Mesenchymal stem cell (in vitro differentiated cells and primary cell): ENCODE measurements around the gene CLSTN3.

Experiments
- DNase-seq: peaks from one replicate; pipeline ENCODE4 v3.0.0-alpha.2; 2013
- H2AFZ ChIP-seq: one replicate; pipeline ENCODE4 v1.6.1; 2013; ENCODE audit warnings: low read depth, mild to moderate bottlenecking, control low read depth, inconsistent platforms, low read length, moderate library complexity
- H2AK5ac ChIP-seq: 2 replicates; pipeline ENCODE4 v1.6.1; 2013; ENCODE audit warnings: low read length, moderate library complexity, mild to moderate bottlenecking, inconsistent platforms; ENCODE audit not compliant: severe bottlenecking
- H2BK120ac ChIP-seq: one replicate; pipeline ENCODE4 v1.6.1; 2013; ENCODE audit warnings: low read depth, mild to moderate bottlenecking, inconsistent platforms, low read length, moderate library complexity
- H2BK12ac ChIP-seq, 2 experiments: one replicate each; pipeline ENCODE4 v1.6.1; 2013; ENCODE audit warnings: inconsistent platforms in 2 of 2, low read length in 2 of 2, mild to moderate bottlenecking in 2 of 2, moderate library complexity in 2 of 2, control low read depth in 1 of 2
- H2BK15ac ChIP-seq: one replicate; pipeline ENCODE4 v1.6.1; 2013; ENCODE audit warnings: mild to moderate bottlenecking, low read depth, inconsistent platforms; ENCODE audit not compliant: poor library complexity, severe bottlenecking
- H2BK5ac ChIP-seq: 2 replicates; pipeline ENCODE4 v1.6.1; 2013; ENCODE audit warnings: low read depth, mild to moderate bottlenecking, low read length, control low read depth, inconsistent platforms; ENCODE audit not compliant: poor library complexity, severe bottlenecking
- H3K14ac ChIP-seq, 2 experiments: one replicate each; pipeline ENCODE4 v1.6.1; 2013; ENCODE audit warnings: inconsistent platforms in 2 of 2, low read length in 2 of 2, control low read depth in 1 of 2, mild to moderate bottlenecking in 1 of 2, moderate library complexity in 1 of 2
- H3K18ac ChIP-seq, 2 experiments: one replicate each; pipeline ENCODE4 v1.6.1; 2013; ENCODE audit warnings: inconsistent platforms in 2 of 2, low read length in 2 of 2, control low read depth in 1 of 2, low read depth in 1 of 2, mild to moderate bottlenecking in 1 of 2
- H3K23ac ChIP-seq, 2 experiments: one replicate each; pipeline ENCODE4 v1.6.1; 2013; ENCODE audit warnings: inconsistent platforms in 2 of 2, low read length in 2 of 2, mild to moderate bottlenecking in 2 of 2, moderate library complexity in 2 of 2, control low read depth in 1 of 2
- H3K27ac ChIP-seq: 2 replicates; pipeline ENCODE4 v1.5.1; 2013; ENCODE audit warnings: mild to moderate bottlenecking, moderate library complexity, low read length, control low read depth, inconsistent platforms; ENCODE audit not compliant: poor library complexity, severe bottlenecking
- H3K27me3 ChIP-seq, 2 experiments: 2 replicates each; pipeline versions ENCODE4 v1.6.1 to v1.7.0; 2013; ENCODE audit warnings: low read length in 2 of 2, mild to moderate bottlenecking in 2 of 2, moderate library complexity in 2 of 2, control low read depth in 1 of 2, inconsistent platforms in 1 of 2; ENCODE audit not compliant: control insufficient read depth in 1 of 2, insufficient read depth in 1 of 2
- H3K36me3 ChIP-seq, 2 experiments: 2 replicates each; pipeline versions ENCODE4 v1.6.1 to v1.7.0; 2013; ENCODE audit warnings: low read length in 2 of 2, control low read depth in 1 of 2, inconsistent platforms in 1 of 2, low read depth in 1 of 2, mild to moderate bottlenecking in 1 of 2; ENCODE audit not compliant: insufficient read depth in 2 of 2, control insufficient read depth in 1 of 2
- H3K4ac ChIP-seq, 2 experiments: one replicate each; pipeline ENCODE4 v1.6.1; 2013; ENCODE audit warnings: inconsistent platforms in 2 of 2, low read length in 2 of 2, mild to moderate bottlenecking in 2 of 2, moderate library complexity in 2 of 2, control low read depth in 1 of 2, low read depth in 1 of 2
- H3K4me1 ChIP-seq: 2 replicates; pipeline ENCODE4 v1.6.1; 2013; ENCODE audit warnings: low read depth, low read length, control low read depth; ENCODE audit not compliant: control insufficient read depth, insufficient read depth
- H3K4me2 ChIP-seq: 2 replicates; pipeline ENCODE4 v1.6.1; 2013; ENCODE audit warnings: low read length, mild to moderate bottlenecking, inconsistent platforms; ENCODE audit not compliant: poor library complexity, severe bottlenecking
- H3K4me3 ChIP-seq, 2 experiments: 2 replicates each; pipeline versions ENCODE4 v1.5.1 to v1.7.0; 2013; ENCODE audit warnings: low read length in 2 of 2, mild to moderate bottlenecking in 2 of 2, control low read depth in 1 of 2, low read depth in 1 of 2; ENCODE audit not compliant: insufficient read depth in 1 of 2
- H3K79me1 ChIP-seq: replicated peaks from 2 replicates; pipeline ENCODE4 v1.6.1; 2013; ENCODE audit warnings: mild to moderate bottlenecking, control low read depth, low read length, inconsistent platforms; ENCODE audit not compliant: poor library complexity, severe bottlenecking
- H3K9ac ChIP-seq: 2 replicates; pipeline ENCODE4 v1.7.0; 2013; ENCODE audit warnings: mild to moderate bottlenecking, low read length, moderate library complexity
- H3K9me3 ChIP-seq: 2 replicates; pipeline ENCODE4 v1.7.0; 2013; ENCODE audit warnings: mild to moderate bottlenecking, low read length; ENCODE audit not compliant: control insufficient read depth
- H4K8ac ChIP-seq: one replicate; pipeline ENCODE4 v1.6.1; 2013; ENCODE audit warnings: inconsistent platforms, mild to moderate bottlenecking, low read length, moderate library complexity
- H4K91ac ChIP-seq: one replicate; pipeline ENCODE4 v1.6.1; 2013; ENCODE audit warnings: mild to moderate bottlenecking, low read length, inconsistent platforms
- WGBS: methylation state at CpG from one replicate; pipeline ENCODE4 v1.1.7; 2013; ENCODE audit warnings: mixed read lengths; 5-methylcytosine and 5-hydroxymethylcytosine counted together

CLSTN3 gene

DNA sequence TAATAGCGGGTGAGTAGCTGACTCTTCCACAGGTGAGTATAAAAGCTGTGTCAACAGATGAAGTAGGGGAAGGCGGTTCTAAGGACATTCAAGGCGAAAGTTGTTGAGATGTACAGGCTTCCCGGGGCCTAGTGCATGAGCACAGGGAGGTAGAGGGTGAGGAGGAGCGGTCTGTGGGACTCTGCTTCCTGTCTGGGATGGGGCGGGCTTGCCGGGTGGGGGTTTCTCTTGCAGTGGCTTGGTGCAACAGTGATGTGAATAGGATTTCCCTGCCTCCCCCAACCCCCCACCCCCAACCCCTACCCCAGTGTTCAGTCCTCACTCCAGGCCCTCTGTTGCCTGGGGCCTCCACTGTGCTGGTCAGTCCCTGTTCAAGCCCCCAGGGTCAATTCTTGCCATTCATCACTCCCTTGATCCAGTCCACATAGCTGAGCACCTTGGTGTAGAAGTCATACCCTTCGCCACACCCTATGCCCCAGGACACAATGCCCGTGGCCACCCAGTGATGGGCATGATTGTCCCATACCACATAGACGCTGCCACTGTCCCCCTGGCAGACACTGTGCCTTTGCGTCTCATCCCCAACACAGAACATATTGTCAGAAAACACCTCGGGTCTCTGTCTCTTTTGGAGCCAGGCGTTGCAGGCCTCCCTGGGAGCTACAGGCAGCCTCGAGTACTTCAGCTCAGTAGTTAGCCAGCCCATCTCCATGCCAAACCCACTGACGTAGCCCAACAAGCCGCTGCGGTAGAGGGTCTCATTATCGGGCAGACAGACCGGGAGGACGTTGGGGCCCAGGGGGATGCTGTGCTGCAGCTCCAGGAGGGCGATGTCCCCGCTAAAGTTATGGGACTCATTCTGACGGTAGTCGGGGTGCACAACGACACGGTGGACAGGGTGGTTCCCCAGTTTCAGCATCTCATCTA is 33.9 kb upstream of the CLSTN3 start:
- H3K27ac ChIP-seq, result no peak overlapping the region
- H4K8ac ChIP-seq, result no peak overlapping the region
- H3K14ac ChIP-seq, result no peak overlapping the region
- no peak overlapping the region for H3K4ac ChIP-seq
- no peaks in the 10 kb centered on the region for H3K79me1 ChIP-seq
- H4K91ac ChIP-seq, result no peak overlapping the region
- no peaks in the 10 kb centered on the region for H3K9me3 ChIP-seq
- H3K36me3 ChIP-seq, result peaks cover 16 to 35% of the 10 kb centered on the region in 2 experiments
- H2BK12ac ChIP-seq, result no peak overlapping the region
- no peak overlapping the region for H3K18ac ChIP-seq
- H3K23ac ChIP-seq, result no peak overlapping the region
- 90% methylated on average over 23 of the region's 26 CpGs for WGBS
- no peak overlapping the region for H2AK5ac ChIP-seq
- no peak overlapping the region for H2BK120ac ChIP-seq
- H3K27me3 ChIP-seq, result peaks cover 0 to 5% of the 10 kb centered on the region in 2 experiments
- H2BK15ac ChIP-seq, result no peak overlapping the region
- no peak overlapping the region for H2AFZ ChIP-seq
- H3K4me1 ChIP-seq, result peaks cover 8% of the 10 kb centered on the region
- H2BK5ac ChIP-seq, result no peak overlapping the region
- DNase-seq, result no peak
- no peak overlapping the region for H3K4me2 ChIP-seq
- H3K9ac ChIP-seq, result no peak overlapping the region
- no peak overlapping the region for H3K4me3 ChIP-seq

DNA sequence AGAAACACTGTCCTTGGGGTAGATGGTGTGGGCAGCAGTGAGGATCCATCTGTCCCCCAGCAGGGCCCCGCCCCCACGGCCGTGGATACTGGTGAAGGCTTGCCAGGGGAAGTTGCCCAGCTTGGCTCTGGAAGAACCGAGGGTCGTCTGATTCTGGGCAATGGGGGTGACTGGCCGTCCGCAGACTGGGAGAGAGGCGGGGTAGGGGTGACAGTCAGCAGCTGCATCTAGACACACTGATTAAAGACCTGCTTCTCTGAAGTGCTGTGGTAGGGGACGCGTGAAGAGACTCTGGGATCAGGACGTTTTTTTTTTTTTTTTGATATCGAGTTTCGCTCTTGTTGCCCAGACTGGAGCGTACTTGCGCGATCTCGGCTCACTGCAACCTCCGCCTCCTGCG is 33.2 kb upstream of the CLSTN3 start:
- peaks cover 21 to 35% of the 10 kb centered on the region in 2 experiments for H3K36me3 ChIP-seq

DNA sequence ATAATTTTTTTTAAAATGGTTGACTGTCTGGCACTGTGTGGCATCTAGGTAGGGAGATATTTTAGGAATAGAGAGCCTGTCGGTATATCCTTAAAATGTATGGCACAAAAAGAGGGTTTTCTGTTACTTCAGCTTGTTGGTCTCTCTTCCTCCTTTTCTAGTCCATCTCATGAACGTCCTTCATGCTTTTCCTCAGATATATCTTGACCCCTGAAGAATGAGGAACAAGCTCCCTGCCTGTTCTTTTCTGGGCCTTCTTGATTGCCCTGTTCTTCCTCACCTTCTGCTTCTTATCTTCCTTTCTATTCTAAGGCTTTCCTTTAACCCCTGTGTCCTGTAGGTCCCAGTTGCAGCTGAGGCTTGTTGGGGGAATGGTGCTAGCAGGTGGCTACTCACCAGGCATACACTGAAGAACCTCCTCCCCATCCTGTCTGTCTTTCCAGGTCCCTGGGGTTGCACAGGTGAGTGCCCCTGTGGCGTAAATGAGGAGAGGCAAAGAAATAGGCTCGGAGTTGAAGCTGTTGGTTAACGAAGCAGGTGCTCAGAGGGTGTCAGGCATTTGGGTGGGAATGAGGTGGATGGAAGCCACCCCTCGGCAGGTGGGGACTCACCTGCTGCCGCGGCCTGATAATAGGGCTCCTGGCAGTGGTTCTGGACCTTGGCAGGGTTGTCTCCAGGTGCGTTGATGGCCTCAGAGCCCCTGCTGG is 30.7 kb upstream of the CLSTN3 start:
- Histone ChIP-seq H3K14ac (no peak overlapping the region), H3K4me1 (peaks cover 6% of the 10 kb centered on the region), H3K9me3 (no peaks in the 10 kb centered on the region), H2AK5ac (no peak overlapping the region), H2BK12ac (no peak overlapping the region), H3K9ac (no peak overlapping the region), H3K36me3 (peaks cover 27 to 54% of the 10 kb centered on the region in 2 experiments), H2BK5ac (no peak overlapping the region), H3K4me2 (no peak overlapping the region), H3K27me3 (no peaks in the 10 kb centered on the region), H3K4me3 (no peak overlapping the region), H3K18ac (no peak overlapping the region), H4K8ac (no peak overlapping the region), H2BK120ac (no peak overlapping the region), H2AFZ (no peak overlapping the region), H3K23ac (no peak overlapping the region), H2BK15ac (no peak overlapping the region), H3K4ac (no peak overlapping the region), H3K27ac (no peak overlapping the region), H3K79me1 (peaks cover 15% of the 10 kb centered on the region), H4K91ac (no peak overlapping the region)
- no peak for DNase-seq
- WGBS, result 82% methylated on average over 9 of the region's 9 CpGs

More for the DNA sequence above, 33.2 kb upstream of the CLSTN3 start:
- Histone ChIP-seq H3K4me1 (peaks cover 8% of the 10 kb centered on the region), H4K8ac (no peak overlapping the region), H3K4ac (no peak overlapping the region), H3K9me3 (no peaks in the 10 kb centered on the region), H3K18ac (no peak overlapping the region), H2BK15ac (no peak overlapping the region), H3K4me3 (no peak overlapping the region), H4K91ac (no peak overlapping the region), H3K27ac (no peak overlapping the region), H3K23ac (no peak overlapping the region), H3K79me1 (peaks cover 5% of the 10 kb centered on the region), H2BK12ac (no peak overlapping the region), H2BK120ac (no peak overlapping the region), H3K4me2 (no peak overlapping the region), H2BK5ac (no peak overlapping the region), H3K14ac (no peak overlapping the region), H2AFZ (no peak overlapping the region), H3K9ac (no peak overlapping the region), H2AK5ac (no peak overlapping the region), H3K27me3 (peaks cover 0 to 5% of the 10 kb centered on the region in 2 experiments)
- 89% methylated on average over 19 of the region's 19 CpGs for WGBS
- no peak for DNase-seq

DNA sequence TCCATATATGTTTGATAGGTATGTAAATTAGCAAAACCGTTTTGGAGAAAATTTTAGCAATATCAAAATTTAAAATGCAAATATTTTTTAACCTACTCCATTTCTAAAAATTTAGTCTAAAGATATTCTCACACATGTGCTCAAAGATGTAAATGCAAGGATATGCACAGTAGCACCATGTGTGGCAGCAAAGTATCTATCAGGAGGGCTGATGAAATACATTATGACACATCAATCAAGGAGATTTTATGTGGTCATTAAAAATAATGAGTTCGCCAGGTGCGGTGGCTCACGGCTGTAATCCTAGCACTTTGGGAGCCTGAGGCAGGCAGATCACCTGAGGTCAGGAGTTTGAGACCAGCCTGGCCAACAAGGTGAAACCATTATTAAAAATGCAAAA is 29.9 kb upstream of the CLSTN3 start:
- H3K9me3 ChIP-seq, result no peaks in the 10 kb centered on the region
- no peak overlapping the region for H3K23ac ChIP-seq
- H3K4me3 ChIP-seq, result no peak overlapping the region
- 91% methylated on average over 3 of the region's 4 CpGs for WGBS
- H3K27ac ChIP-seq, result no peak overlapping the region
- H2BK12ac ChIP-seq, result no peak overlapping the region
- no peak overlapping the region for H2BK5ac ChIP-seq
- H3K36me3 ChIP-seq, result peaks cover 28 to 61% of the 10 kb centered on the region in 2 experiments
- no peak overlapping the region for H2BK120ac ChIP-seq
- H2BK15ac ChIP-seq, result no peak overlapping the region
- no peak overlapping the region for H2AK5ac ChIP-seq
- no peak overlapping the region for H3K14ac ChIP-seq
- no peaks in the 10 kb centered on the region for H3K27me3 ChIP-seq
- H4K91ac ChIP-seq, result no peak overlapping the region
- H3K4ac ChIP-seq, result no peak overlapping the region
- no peak overlapping the region for H2AFZ ChIP-seq
- H4K8ac ChIP-seq, result no peak overlapping the region
- H3K4me1 ChIP-seq, result peaks cover 7% of the 10 kb centered on the region
- no peak for DNase-seq
- H3K79me1 ChIP-seq, result peaks cover 17% of the 10 kb centered on the region
- H3K18ac ChIP-seq, result no peak overlapping the region
- H3K4me2 ChIP-seq, result no peak overlapping the region
- no peak overlapping the region for H3K9ac ChIP-seq
